Lower leg skin (tissue), 3 donors: ENCODE results near the gene RNF213.

Experiments
- CTCF ChIP-seq, 3 donors: fragments of 450-650 bp; IDR thresholded peaks; one replicate each; pipeline ENCODE4 v1.5.1; 2016; ENCODE audit warnings: antibody characterized with exemption in 3 of 3, mild to moderate bottlenecking in 3 of 3, moderate library complexity in 2 of 3
- POLR2A ChIP-seq, 2 donors: fragments of 450-650 bp; IDR thresholded peaks; one replicate each; pipeline ENCODE4 v1.6.1; 2016 to 2017; ENCODE audit warnings: antibody characterized with exemption in 2 of 2, mild to moderate bottlenecking in 1 of 2, moderate library complexity in 1 of 2

GRCh38 chr17:80362428-80363119 lies 101.9 kb downstream of the RNF213 start:
- TF ChIP-seq CTCF (IDR thresholded peaks at IDR 0.05) (no peak), POLR2A (IDR thresholded peaks at IDR 0.05) (no peak)
